Effector memory CD4-positive, alpha-beta T cell (primary cell): ENCODE data around the gene BLM.
"Not testable (repeated sequence)": the region's sequence is repeated elsewhere in the genome, so short reads cannot be mapped to it uniquely, and the experiment has no call there.

Experiments used
- DNase-seq, 3 donors: peaks; one replicate each; pipeline ENCODE4 v3.0.0-alpha.2; 2020
- H3K27ac ChIP-seq: 2 replicates; pipeline ENCODE4 v1.7.0; 2013; ENCODE audit warnings: mild to moderate bottlenecking, low read length, moderate library complexity; ENCODE audit not compliant: insufficient read depth, poor library complexity, severe bottlenecking
- H3K27me3 ChIP-seq: replicated peaks from 2 replicates; pipeline ENCODE4 v1.7.0; 2013; ENCODE audit warnings: mild to moderate bottlenecking, low read length; ENCODE audit not compliant: insufficient read depth, control insufficient read depth, poor library complexity, severe bottlenecking
- H3K36me3 ChIP-seq: 2 replicates; pipeline ENCODE4 v1.7.0; 2013; ENCODE audit warnings: mild to moderate bottlenecking, low read length, moderate library complexity; ENCODE audit not compliant: control insufficient read depth, insufficient read depth
- H3K4me1 ChIP-seq: 2 replicates; pipeline ENCODE4 v1.7.0; 2013; ENCODE audit warnings: low read length, mild to moderate bottlenecking; ENCODE audit not compliant: control insufficient read depth, insufficient read depth, poor library complexity, severe bottlenecking
- H3K4me3 ChIP-seq: 2 replicates; pipeline ENCODE4 v1.7.0; 2013; ENCODE audit warnings: low read length, low read depth, mild to moderate bottlenecking; ENCODE audit not compliant: insufficient read depth, poor library complexity, severe bottlenecking
- H3K9me3 ChIP-seq: 2 replicates; pipeline ENCODE4 v1.7.0; 2013; ENCODE audit warnings: mild to moderate bottlenecking, low read length, moderate library complexity; ENCODE audit not compliant: control insufficient read depth

The BLM gene

GRCh38 chr15:90838139-90838538, 121.0 kb downstream of the BLM start:
- no peak overlapping the region for H3K4me3 ChIP-seq
- no peaks in the 10 kb centered on the region for H3K27me3 ChIP-seq
- peak overlapping the region; percentile 64 for H3K27ac ChIP-seq
- no peaks in the 10 kb centered on the region for H3K36me3 ChIP-seq
- peaks cover 24% of the 10 kb centered on the region for H3K4me1 ChIP-seq
- DNase-seq: peak; percentile 77 to 87 (median 83)
- no peaks in the 10 kb centered on the region for H3K9me3 ChIP-seq

GRCh38 chr15:90838544-90838943, 121.4 kb downstream of the BLM start:
- Histone ChIP-seq H3K4me3 (no peak overlapping the region), H3K27ac (peak overlapping the region; percentile 64), H3K4me1 (peaks cover 24% of the 10 kb centered on the region), H3K9me3 (no peaks in the 10 kb centered on the region), H3K36me3 (no peaks in the 10 kb centered on the region), H3K27me3 (no peaks in the 10 kb centered on the region)
- peak in 2 of 3 donors; percentile 19 to 32 for DNase-seq

- Histone ChIP-seq H3K36me3 (no peaks in the 10 kb centered on the region), H3K9me3 (no peaks in the 10 kb centered on the region), H3K4me3 (no peak overlapping the region), H3K27me3 (no peaks in the 10 kb centered on the region), H3K27ac (no peak overlapping the region), H3K4me1 (peaks cover 24% of the 10 kb centered on the region)
- no peak for DNase-seq
Observed at GRCh38 chr15:90839187-90840071, 122.3 kb downstream of the BLM start.

- Histone ChIP-seq H3K4me3 (no peak overlapping the region), H3K4me1 (peaks cover 26% of the 10 kb centered on the region), H3K9me3 (no peaks in the 10 kb centered on the region), H3K27me3 (no peaks in the 10 kb centered on the region), H3K36me3 (no peaks in the 10 kb centered on the region), H3K27ac (no peak overlapping the region)
- DNase-seq: no peak
Observed at GRCh38 chr15:90840157-90840855, 123.2 kb downstream of the BLM start.

GRCh38 chr15:90840954-90841353, 123.8 kb downstream of the BLM start:
- DNase-seq: no peak
- Histone ChIP-seq H3K9me3 (no peaks in the 10 kb centered on the region), H3K27ac (no peak overlapping the region), H3K27me3 (no peaks in the 10 kb centered on the region), H3K4me3 (no peak overlapping the region), H3K36me3 (no peaks in the 10 kb centered on the region), H3K4me1 (peaks cover 29% of the 10 kb centered on the region)

GRCh38 chr15:90844696-90845095, 127.5 kb downstream of the BLM start:
- no peaks in the 10 kb centered on the region for H3K9me3 ChIP-seq
- H3K4me1 ChIP-seq: peaks cover 8% of the 10 kb centered on the region
- no peaks in the 10 kb centered on the region for H3K36me3 ChIP-seq
- H3K27me3 ChIP-seq: no peaks in the 10 kb centered on the region
- DNase-seq: no peak
- H3K4me3 ChIP-seq: no peak overlapping the region
- H3K27ac ChIP-seq: no peak overlapping the region

- H3K36me3 ChIP-seq: no peaks in the 10 kb centered on the region
- no peak overlapping the region for H3K4me3 ChIP-seq
- no peak for DNase-seq
- no peak overlapping the region for H3K27ac ChIP-seq
- H3K27me3 ChIP-seq: no peaks in the 10 kb centered on the region
- no peaks in the 10 kb centered on the region for H3K9me3 ChIP-seq
- peaks cover 4% of the 10 kb centered on the region for H3K4me1 ChIP-seq
Observed at GRCh38 chr15:90845201-90845949, 128.2 kb downstream of the BLM start.

- H3K27me3 ChIP-seq, H3K4me3 ChIP-seq, H3K27ac ChIP-seq, H3K9me3 ChIP-seq, H3K36me3 ChIP-seq, DNase-seq: not testable (repeated sequence)
- H3K4me1 ChIP-seq: peaks cover 35% of the 10 kb centered on the region
Observed at GRCh38 chr15:90849424-90849823, 132.3 kb downstream of the BLM start.

GRCh38 chr15:90851114-90851513, 134.0 kb downstream of the BLM start:
- H3K9me3 ChIP-seq: no peaks in the 10 kb centered on the region
- DNase-seq: peak; percentile 39 to 67 (median 52)
- peak overlapping the region; percentile 25 for H3K27ac ChIP-seq
- peaks cover 38% of the 10 kb centered on the region for H3K4me1 ChIP-seq
- no peaks in the 10 kb centered on the region for H3K36me3 ChIP-seq
- no peaks in the 10 kb centered on the region for H3K27me3 ChIP-seq
- no peak overlapping the region for H3K4me3 ChIP-seq
